ENCODE measurements around the gene EXOSC5.
"Not testable (repeated sequence)": the region's sequence is repeated elsewhere in the genome, so short reads cannot be mapped to it uniquely, and the experiment has no call there.

The EXOSC5 gene

DNA sequence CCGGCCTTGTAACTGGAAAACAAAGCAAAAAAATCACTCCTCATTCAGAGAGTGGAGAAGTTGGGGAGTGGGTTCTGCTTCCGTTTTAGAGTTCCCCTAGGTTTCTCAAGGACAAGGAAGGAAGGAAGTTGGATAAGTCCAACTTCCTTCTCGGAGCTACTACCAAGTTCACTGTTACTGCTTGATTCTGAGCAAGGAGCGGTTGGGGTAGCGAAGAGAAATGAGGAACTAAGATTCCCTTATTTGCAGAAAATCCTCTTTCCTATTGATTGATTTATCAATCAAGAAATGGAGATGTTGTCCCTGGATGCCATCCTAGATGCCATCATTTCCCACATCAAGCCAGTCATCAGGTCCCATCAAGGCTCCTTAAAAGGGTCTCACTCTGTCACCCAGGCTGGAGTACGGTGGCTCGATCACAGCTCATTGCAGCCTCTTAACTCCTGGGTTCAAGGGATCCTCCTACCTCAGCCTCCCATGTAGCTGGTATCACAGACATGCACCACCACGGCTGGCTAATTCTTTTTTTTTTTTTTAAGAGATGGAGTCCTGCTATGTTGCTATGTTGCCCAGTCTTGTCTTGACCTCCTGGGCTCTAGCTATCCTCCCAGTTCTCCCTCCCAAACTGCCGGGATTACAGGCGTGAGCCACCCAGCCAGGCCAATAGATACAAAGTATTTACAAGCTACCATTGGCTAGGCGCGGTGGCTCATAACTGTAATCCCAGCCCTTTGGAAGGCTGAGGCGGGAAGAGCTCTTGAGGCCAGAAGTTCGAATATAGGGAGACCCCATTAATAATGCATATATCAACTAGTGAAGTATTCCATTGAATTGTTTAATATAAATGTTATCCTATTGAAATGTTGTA, 32.4 kb downstream of the EXOSC5 start:
- no peak for DNase-seq

DNA sequence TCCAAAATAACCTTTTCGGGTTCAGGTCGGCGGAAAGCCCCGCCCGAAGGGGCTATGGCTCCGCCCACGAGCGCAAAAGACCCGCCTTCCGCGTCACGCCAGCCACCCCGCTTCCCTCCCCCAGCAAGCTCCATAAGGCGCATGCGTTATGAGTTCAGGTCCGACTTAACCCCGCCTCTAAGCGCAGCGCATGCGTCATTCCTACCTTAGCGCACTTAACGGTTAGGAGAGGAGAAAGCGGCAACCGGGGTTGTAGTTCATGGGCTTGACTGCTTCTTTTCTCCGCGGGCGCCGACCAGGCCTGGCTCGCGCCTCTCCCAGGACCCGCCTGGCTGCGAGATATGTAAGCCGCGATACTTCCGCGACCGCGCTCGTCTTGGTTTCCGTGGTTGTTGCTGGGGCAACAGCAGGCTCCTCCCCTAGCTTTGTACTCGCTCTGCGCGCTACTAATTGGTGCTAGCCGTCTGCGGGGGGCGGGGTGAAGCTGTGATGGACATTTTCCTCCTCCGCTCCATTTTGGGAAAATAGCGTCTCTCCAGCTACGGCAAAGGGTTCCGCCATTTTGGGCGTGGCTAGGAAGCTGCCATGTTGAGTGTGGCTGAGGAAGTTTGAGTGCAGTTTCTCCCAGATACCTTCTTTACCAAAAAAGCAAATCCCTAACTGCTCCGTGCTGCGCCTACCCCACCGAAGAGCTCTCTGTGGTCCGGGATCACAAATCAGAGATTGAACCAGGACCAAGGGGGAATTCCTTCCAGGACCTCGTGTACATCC, 33.2 kb downstream of the EXOSC5 start, which contains the start of gene B9D2:
TSS of gene B9D2 (minus strand) at position 397 of the 771 bp plus-strand sequence. CDS start 630 bp downstream, outside the sequence.
- peak; percentile 98 to 99 for DNase-seq

DNA sequence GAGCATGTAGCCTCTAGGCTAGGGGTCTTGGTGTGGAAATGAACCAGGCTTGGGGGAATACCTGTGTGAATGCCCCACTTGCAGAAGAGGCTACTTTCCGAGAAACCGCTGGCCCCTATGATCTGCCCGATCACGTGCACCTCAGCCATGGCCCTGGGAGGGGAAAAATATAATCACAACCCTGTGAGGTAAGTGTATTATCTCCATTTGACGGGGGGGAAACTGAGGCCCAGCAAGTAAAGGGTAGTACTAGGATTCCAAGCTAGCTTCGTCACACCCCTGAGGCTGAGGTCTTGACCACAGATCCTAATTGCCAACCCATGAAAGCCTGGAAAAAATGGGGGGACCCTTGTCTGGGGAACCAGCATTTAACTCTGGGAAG, 33.8 kb downstream of the EXOSC5 start:
- no peak for DNase-seq

DNA sequence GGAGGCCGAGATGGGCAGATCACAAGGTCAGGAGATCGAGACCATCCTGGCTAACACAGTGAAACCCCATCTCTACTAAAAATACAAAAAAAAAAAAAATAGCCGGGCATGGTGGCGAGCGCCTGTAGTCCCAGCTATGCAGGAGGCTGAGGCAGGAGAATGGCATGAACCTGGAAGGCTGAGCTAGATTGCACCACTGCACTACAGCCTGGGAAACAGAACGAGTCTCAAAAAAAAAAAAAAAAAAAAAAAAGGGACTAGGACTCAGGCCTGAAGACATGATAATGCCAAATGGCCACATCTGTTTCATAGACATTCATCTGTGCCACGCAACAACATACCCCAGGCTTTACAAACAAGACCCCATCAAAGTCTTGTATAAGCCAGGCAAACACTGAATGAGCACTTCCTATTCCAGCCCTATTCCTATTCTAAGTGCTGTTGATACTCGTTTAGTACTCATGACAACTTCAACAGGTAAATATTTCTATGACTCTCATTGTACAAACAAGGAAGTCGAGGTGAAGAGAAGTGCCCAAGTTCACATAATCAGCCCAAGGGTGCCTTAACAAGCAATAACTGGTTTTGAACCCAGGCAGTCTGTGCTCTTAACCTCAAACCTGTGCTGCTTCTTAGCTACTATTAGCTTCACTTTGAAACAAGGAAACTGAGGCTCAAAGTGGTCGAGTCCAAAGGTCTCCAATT, 34.9 kb downstream of the EXOSC5 start:
- DNase-seq: no peak

DNA sequence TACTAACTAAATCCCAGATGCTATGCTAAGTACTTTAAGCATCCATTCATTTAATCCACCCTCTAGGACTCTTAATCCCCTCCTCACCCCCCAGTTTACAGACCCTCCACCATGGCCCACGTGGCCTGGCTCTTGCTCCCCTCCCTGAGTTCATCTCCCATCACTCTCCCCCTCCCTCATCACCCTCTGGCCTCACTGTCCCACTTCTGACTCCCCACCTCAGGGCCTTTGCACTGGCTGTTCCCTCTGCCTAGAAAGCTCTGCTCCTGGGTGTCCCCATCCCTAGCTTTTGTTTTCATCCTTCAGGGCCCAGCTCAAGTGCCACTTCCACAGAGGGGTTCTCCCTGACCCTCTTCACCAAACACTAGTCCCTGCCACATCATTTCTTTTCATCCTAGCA, 37.4 kb downstream of the EXOSC5 start:
- DNase-seq: no peak

DNA sequence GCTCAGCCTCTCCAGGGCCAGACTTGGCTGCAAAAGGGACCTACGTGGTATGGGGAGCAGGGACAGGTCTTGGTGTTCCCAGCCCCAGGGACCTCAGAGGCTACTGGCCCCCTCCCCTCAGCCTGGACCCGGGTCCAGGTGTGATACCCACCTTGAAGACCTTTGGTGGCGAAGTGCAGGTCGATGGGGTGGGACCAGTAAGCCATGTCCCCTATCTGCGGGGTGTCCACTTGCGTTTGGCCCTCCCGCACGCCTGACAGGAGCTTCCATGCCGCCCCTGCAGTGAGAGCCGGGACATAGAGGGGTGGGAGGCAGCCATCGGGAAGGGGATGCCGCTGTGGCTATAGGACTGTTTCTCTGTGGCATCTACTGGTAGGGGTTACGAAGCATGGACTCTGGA, 39.4 kb downstream of the EXOSC5 start:
- DNase-seq: no peak

DNA sequence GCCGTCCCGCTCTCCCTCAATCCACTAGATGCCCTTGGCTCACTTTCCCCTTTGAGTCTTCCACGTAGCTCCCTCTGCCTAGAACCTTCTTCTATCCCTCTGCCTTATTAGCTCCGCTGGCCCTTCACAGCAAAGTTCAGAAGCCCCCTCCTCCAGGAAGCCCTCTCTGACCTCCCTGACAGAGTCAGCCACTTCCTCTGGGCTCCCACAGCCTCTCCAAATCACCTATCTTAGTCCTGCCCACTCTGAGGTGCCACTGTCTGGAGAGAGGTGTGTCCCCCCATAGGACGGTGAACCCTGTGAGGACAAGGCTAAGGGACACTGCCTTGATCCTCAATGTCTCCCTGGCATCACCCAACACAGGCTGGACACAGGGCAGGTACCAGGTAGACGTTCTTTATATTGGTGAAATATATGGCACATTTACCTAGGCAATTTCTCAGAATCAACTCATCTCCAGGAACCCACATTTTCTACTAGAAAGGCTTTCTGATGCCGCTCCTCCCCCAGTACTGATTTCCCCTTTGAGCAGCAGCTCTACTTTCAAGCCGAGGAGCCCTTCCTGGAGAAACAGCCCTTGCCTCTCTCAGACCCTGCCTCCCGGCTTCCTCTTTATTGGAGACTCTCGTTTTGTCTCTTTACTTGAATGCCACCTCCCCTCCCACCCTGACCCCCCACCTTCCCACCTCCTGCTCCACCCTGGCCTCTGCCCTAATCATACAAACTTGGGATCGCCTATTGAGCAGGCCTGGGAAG, 40.0 kb downstream of the EXOSC5 start:
- no peak for DNase-seq

DNA sequence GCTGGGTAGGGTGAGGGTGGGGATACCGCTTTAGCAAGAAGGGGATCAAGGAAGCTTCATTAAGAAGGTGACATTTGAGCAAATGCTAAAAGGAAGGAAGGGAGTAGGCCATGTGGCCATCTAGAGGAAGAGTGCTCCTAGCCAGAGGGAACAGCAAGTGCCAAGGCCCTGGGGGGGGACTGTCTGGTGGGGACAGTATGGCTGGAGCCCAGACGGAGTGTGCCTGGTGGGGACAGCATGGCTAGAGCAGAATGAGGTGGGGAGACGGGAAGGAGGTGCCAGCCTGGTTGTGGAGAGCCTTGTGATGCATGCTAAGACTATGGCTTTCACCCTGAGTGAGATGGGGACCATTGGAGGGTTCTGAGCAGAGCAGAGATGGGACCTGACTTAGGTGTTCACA, 41.4 kb downstream of the EXOSC5 start:
- DNase-seq: no peak

DNA sequence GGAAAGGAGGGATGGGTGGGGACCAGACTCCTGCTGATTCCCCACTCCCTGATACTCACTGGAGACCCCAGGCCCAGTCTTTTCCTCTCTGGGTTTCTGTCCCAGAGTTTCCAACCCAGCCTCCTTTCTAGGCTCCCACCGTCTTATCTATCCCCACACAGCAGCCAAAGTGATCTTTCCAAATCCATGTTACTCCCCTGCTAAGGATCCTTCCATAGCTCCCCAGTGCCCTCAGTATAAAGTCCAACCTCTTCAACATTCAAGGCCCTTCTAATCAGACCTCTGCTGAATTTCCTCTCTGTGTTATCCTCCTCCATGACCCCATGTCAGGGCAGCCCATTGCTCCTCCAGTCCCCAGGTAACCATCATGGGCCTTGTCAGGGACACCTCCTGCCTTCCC, 42.1 kb downstream of the EXOSC5 start:
- no peak for DNase-seq

DNA sequence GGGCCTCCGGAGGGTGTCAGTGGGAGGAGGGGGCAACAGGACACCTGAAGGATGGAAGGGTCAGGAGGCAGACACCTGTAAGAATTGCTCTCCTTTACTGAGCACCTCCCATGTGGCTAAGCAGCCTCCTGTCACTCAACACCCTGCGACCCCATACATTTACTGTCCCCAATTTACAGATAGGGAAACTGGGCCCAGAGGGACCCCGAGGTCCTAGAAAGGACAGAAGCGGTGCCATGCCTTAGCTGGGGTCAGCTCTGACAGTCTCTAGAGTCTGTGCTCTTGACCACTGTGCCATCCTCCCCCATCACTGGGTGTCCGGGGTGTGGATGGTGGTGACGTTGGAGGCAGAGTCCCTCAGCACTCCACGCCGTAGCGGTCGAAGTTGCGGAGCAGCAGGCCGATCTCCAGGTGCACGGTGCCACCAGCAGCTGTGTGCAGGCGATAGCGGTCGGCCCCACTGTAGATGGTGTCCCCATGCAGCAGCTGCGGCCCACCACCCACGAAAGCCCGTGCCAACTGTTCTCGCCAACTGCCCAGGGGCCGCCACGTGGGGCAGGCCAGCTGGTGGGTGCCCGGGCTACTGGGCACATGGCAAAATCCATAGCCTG, 42.7 kb downstream of the EXOSC5 start:
- no peak for DNase-seq

DNA sequence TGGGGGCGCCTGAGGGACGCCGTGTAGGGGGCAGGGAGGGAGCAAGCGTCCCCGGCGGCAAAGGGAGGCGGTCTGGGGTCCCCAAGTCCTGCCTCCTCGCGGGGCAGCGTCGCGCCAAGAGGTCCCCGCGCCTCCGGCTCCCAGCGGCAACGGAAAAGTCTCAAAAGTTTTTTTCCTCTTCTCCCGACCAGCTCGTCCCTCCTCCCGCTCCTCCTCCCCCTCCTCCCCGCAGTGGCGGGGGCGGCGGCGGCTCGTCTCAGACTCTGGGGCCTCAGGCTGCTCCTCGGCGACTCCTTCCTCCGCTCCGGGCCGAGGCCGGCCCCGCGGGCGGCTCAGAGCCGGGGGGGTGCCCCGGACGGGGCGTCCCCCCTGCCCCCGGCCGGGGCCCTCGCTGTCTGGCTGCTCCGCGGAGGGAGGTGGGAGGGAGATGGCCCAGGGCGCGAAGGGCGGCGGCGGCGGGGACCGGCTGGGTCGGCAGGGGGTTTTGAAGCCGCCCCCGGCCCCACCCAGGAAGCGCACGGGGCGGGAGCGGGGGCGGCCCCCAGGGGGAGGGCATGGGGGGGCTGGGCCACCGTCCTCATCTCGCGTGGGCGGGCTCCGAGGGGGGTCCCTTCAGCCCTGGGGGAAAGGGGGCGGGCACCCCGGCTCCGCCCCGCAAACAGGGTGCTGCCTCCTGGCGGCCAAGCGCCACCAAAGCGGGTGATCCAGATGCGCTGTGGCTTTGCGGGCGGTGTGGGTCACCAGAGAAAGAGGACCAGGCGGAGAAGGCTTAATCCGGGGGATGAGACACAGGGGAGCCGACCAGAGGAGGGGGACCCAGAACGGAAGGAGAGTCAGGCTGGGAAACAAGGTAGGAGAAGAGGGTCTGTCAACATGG, 43.5 kb downstream of the EXOSC5 start, which contains the start of gene TGFB1:
TSS of gene TGFB1 (minus strand) at position 457 of the 877 bp plus-strand sequence. CDS start 878 bp downstream, outside the sequence.
- peak in 1 of 2 experiments; percentile 22 for DNase-seq

DNA sequence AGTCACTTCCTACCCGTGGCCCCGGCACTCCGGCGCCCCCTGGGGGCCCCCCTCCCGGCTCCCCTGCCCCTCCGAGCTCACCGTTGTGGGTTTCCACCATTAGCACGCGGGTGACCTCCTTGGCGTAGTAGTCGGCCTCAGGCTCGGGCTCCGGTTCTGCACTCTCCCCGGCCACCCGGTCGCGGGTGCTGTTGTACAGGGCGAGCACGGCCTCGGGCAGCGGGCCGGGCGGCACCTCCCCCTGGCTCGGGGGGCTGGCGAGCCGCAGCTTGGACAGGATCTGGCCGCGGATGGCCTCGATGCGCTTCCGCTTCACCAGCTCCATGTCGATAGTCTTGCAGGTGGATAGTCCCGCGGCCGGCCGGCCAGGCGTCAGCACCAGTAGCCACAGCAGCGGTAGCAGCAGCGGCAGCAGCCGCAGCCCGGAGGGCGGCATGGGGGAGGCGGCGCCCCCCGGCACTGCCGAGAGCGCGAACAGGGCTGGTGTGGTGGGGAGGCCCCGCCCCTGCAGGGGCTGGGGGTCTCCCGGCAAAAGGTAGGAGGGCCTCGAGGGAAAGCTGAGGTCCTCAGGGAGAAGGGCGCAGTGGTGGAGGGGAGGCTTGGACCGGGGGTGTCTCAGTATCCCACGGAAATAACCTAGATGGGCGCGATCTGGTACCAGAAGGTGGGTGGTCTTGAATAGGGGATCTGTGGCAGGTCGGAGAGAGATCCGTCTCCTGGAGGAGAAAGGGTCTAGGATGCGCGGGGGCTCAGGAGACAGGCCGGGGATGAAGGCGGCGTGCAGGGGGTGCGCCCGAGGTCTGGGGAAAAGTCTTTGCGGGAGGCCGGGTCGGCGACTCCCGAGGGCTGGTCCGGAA, 44.3 kb downstream of the EXOSC5 start:
- no peak for DNase-seq

DNA sequence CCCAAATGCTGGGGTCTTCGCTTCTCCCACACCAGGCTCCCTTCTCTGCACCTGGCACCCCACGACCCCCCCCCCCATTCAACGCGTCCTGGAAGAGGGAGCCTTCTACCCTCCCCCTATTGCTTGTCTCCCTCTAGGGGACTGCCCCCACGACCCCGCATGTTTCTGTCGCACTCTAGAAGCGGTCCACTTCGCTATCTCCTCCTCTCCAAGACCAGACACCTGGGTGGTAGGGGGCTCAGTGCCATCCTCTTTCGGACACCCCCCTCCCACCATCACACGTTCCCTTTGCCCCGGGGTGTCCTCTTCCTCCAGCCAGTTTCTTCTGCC, 44.9 kb downstream of the EXOSC5 start:
- DNase-seq: no peak

DNA sequence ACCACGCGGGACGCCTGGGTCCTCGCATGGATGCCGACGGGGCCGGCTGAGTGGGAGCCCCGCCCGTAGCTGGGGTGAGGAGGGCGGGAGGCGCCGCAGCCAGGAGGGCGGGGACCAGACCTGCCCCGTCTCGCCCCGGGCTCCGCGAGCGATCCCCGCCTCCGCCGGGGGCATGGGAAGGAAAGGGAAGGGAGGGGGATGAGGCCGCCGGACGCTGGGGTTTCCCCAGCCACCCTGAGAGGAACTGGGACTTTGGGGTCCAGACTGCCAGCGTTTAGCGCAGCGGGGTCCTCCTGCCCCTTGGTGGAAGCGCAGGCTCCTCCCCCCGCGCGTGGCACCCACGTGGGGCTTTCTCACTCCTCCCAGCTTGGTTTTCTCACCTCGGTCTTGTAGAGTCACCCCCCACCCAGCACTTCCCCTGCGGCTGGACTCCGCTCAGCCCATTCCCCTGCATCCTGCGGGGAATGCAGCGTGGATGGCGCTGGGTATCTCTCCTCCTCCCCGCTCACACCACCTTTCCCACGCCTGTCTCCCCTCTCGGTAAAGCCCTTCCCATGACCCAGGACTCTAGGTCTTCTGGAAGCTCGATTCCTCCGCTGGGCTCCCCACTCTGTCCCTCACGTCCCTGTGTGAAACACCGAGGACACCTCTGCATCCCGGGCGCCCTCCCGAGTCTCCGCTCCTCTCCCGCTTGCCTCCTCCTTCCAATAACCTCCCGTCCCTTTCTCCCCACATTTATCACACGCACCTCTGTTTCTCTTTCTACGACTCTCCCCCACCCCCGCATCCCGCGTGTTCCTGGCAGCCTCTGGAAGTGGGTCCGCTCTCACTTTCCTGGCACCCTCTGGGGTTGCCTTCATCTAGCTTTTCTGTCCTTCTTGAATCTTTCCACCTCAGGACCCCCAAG, 45.6 kb downstream of the EXOSC5 start:
- DNase-seq: no peak

DNA sequence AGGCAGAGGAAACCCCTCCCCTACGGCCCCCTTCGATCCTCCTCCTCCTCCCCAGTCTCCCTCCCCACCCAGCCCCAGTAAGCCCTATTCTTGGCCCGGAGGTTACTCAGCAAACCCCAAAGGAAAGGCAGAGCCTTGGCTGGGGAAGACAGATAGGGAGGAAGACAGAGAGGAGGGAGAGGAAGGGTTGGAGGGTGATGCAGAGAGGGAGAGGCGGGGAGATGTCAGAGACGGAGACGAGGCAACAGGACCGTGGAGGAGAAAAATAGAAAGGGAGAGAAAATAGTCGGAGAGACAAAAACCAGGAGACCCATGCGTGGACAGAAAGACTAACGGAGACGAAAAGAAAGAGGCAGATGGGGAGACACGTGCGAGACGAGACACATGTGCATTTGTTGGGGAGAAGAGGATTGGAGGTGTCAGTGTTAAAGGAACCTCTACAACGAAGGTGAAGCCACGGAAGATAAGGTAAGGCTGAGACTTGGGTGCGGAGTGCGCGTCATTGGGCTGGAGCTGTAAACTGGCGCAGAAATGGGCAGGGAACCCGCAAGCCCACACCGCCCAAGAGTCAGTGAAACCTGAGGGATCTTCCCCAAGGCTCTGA, 46.3 kb downstream of the EXOSC5 start:
- DNase-seq: no peak

DNA sequence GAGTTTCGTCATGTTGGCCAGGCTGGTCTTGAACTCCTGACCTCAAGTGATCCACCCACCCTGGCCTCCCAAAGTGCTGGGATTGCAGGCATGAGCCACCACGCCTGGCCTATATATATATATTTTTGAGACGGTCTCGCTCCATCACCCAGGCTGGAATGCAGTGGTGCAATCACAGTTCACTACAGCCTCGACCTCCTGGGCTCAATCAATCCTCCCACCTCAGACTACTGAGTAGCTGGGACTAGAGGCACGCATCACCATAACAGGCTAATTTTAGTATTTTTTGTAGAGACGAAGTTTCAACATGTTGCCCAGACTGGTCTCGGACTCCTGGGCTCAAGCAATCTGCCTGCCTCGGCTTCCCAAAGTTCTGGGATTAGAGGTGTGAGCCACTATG, 50.2 kb downstream of the EXOSC5 start:
- DNase-seq: not testable (repeated sequence)

DNA sequence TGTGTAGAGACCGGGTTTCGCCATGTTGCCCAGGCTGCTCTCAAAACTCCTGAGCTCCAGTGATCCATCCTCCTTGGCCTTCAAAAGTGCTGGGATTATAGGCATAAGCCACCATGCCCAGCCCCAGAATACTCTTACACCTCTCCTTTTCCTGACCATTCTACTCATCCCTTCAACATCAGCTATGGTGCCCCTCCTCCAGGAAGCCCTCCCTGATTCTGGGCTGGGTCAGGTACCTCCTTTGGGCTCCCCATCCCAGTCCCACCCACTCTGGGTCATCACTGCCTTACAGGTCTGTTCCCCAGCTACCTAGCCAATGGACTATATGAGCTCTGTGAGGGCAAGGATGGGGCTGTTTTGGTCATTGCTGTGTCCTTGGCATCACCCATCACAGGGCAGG, 53.0 kb downstream of the EXOSC5 start:
- DNase-seq: no peak

DNA sequence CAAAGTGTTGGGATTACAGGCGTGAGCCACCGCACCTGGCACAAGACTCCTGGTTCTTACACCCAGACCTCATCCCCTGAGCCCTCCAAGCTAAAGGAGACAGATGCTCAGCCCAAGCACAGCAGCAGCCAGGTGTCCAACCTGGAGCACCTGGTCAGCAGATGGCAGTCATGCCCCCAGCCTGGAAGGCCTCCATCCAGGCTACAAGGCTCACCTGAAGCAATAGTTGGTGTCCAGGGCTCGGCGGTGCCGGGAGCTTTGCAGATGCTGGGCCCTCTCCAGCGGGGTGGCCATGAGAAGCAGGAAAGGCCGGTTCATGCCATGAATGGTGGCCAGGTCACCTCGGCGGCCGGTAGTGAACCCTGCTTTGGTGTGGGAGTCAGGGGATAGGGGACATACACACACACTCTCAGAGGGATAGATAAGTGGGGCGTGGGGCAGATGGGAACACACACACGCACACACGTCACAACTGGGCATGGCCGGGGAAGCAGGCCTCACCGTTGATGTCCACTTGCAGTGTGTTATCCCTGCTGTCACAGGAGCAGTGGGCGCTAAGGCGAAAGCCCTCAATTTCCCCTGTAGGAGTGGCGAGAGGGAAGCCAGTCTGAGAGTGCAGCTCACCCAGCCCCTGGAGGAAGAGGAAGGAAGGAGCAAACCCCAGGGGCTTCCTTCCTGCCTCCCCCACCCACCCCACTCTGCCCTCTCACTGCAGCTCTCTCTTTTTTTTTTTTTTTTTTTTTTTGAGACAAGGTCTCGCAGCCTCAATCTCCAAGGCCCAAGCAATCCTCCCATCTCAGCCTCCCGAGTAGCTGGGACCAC, 55.3 kb downstream of the EXOSC5 start:
- DNase-seq: no peak
